ENCODE measurements around the gene SHKBP1. TPM values are rescaled to one million over a fixed set of nuclear protein-coding genes. Genes with fewer than 3 reads are reported as not detected.

SHKBP1 gene
- total RNA-seq, 4 donors from 2014 or later = 37.0 to 87.5 (median 47.8) TPM

DNA sequence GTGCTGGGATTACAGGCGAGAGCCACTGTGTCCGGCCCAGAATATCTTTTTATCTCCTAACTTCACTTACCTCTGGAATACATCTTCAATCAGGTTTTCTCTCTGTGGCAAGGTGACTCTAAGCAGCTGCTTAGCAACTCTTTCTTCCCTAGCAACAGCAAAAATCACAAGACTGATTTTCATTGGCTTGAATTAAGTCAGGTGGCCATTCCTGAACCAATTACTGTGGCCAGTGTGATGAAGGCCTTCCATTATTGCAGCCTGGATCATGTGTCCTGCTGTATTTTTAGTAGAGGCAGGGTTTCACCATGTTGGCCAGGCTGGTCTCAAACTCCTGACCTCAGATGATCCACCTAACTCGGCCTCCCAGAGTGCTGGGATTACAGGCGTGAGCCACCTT, 15.5 kb downstream of the SHKBP1 start:
- TF ChIP-seq, protein P1, sequence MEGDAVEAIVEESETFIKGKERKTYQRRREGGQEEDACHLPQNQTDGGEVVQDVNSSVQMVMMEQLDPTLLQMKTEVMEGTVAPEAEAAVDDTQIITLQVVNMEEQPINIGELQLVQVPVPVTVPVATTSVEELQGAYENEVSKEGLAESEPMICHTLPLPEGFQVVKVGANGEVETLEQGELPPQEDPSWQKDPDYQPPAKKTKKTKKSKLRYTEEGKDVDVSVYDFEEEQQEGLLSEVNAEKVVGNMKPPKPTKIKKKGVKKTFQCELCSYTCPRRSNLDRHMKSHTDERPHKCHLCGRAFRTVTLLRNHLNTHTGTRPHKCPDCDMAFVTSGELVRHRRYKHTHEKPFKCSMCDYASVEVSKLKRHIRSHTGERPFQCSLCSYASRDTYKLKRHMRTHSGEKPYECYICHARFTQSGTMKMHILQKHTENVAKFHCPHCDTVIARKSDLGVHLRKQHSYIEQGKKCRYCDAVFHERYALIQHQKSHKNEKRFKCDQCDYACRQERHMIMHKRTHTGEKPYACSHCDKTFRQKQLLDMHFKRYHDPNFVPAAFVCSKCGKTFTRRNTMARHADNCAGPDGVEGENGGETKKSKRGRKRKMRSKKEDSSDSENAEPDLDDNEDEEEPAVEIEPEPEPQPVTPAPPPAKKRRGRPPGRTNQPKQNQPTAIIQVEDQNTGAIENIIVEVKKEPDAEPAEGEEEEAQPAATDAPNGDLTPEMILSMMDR (IDR thresholded peaks at IDR 0.05) = no peak
- no peak for DNase-seq (ENCODE audit: low spot score)
- no peak for ATAC-seq (ENCODE audit: low FRiP score)

- DNase-seq (ENCODE audit: low spot score) (no peak), ATAC-seq (ENCODE audit: low FRiP score) (no peak)
- TF ChIP-seq, protein P1 (IDR thresholded peaks at IDR 0.05) = no peak
Measured at GRCh38 chr19:40594255-40594654, 17.6 kb downstream of the SHKBP1 start.

GRCh38 chr19:40594657-40595091, 18.0 kb downstream of the SHKBP1 start:
- TF ChIP-seq, protein P1 (IDR thresholded peaks at IDR 0.05) = no peak
- ATAC-seq (ENCODE audit: low FRiP score) = no peak
- DNase-seq (ENCODE audit: low spot score) = no peak

DNA sequence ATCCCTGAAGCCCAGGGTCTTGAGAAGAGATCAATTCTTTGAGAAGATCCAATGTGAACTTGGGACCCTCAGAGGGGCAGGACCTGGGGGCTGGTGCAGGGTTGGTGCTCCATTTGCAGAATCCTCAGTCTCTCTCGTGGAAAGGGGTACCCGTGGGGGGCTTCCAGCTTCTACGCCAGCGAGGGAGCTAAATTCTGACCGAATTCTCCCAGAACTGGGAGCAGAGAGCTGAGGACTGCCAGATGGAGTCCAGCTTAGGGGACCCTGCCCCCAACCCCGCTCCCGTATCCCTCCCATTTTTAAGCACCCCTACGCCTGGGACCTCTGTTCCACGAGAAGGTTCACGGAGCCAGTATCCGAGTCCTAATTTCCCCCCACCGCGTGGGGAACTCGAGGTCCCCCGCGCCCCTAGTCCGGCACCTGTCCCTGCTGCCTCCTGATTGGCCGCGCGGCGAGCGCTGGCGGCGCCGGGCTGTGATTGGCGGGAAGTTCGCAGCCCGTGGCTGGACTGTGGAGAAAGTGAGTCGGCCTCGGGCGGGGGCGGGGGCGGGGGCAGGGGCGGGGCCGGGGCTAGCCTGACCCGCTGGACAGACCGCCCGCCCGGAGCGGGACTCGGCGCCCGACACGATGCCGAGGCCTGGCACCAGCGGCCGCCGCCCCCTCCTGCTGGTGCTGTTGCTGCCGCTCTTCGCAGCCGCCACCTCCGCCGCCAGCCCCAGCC, 20.1 kb downstream of the SHKBP1 start:
- TF ChIP-seq, protein P1 (IDR thresholded peaks at IDR 0.05) = no peak
- DNase-seq (ENCODE audit: low spot score) (no peak), ATAC-seq (ENCODE audit: low FRiP score) (no peak)

DNA sequence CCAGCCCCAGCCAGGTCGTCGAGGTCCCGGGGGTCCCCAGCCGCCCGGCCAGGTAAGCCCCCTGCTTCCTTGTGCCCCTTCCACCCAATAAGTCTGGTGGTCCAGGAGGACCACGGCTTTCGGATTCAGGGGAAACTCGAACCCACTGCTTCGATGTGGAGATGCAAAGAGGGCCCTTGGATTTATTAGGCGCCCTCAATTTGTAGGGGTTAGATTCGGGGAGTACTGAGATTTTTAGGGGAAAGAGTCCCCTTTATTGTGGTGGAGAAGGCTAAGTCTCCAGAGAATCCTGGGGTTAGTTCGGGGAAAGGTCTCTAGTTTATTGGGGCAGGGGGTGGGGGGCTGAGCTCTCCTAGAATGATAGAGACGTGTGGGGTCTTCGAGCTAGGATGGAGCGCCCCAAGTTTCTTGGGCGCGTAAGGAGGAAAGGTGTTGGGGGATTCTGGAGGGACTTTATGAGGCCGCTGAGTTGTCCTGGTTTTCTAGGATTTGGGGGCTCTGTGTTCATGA, 20.7 kb downstream of the SHKBP1 start:
- DNase-seq (ENCODE audit: low spot score) = no peak
- no peak for ATAC-seq (ENCODE audit: low FRiP score)
- TF ChIP-seq, protein P1 (IDR thresholded peaks at IDR 0.05) = no peak

GRCh38 chr19:40598121-40598917, 21.6 kb downstream of the SHKBP1 start:
- ATAC-seq (ENCODE audit: low FRiP score) = peak; percentile 37
- TF ChIP-seq, protein P1 (IDR thresholded peaks at IDR 0.05) = peak in 2 of 3 donors; percentile 63 to 96
- peak; percentile 94 for DNase-seq (ENCODE audit: low spot score)
